Medulla oblongata (tissue), 1 donor: ENCODE results near the gene NPFF.
A peak's percentile ranks its signal among the peaks of the same experiment; 100 is the strongest.
"Not testable (repeated sequence)": the region's sequence is repeated elsewhere in the genome, so short reads cannot be mapped to it uniquely, and the experiment has no call there.

Experiments
- DNase-seq: peaks from one replicate; pipeline ENCODE4 v3.0.0-alpha.2; 2015; ENCODE audit errors: extremely low spot score

Gene NPFF

DNA sequence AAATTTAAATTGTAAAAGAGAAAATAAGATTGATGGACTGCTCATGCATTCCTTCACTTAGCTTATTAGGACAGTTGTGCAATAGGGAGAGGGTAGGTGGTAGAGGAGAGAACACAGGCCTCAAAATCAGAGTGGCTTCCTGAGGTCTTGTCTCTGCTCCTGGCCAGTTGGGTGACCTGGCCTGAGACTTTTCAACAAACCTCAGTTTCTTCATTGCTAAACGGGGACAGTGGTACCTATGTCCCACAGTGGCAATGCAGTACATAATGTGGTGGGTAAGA is 10.6 kb downstream of the NPFF start:
- no peak for DNase-seq

DNA sequence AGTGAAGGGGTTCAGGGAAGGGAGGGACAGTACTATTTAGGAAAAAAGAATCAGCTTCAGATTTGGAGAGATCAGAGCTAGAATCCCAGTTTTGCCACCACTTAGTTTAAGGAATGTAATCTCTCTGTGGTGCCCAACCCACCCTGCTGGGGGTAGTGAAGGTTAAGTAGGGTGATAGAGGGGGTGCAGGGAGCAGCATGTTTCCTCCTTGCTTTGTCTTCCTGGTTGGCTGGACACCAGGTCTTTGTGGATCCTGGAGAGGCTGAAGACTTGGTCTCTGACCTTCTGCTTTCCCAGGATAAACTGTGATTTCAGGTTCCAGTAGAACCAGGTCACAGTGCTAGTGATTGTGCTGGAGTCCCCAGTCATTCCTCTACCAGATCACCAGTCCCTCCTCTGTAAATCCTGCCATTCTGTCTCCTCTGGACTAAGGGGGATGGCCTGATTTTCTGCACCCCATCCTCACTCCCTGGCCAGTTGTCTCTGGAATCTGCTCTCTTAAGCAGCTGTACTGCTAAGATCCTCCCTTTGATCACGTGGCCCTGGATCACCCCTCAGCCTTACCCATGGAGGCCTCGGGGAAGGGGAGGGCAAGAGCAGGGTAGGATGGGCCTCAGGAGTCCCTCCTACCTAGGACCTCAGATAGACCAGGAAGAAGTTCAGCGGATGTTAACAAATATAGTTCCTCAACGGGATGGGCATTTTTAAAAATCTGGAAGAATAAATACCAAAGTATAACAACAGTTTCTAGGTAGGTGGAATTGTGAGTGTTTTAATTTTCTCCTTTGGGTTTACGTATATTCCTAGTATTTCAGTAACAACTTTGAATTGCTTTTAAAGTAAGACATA is 11.2 kb downstream of the NPFF start:
- peak; percentile 66 for DNase-seq

DNA sequence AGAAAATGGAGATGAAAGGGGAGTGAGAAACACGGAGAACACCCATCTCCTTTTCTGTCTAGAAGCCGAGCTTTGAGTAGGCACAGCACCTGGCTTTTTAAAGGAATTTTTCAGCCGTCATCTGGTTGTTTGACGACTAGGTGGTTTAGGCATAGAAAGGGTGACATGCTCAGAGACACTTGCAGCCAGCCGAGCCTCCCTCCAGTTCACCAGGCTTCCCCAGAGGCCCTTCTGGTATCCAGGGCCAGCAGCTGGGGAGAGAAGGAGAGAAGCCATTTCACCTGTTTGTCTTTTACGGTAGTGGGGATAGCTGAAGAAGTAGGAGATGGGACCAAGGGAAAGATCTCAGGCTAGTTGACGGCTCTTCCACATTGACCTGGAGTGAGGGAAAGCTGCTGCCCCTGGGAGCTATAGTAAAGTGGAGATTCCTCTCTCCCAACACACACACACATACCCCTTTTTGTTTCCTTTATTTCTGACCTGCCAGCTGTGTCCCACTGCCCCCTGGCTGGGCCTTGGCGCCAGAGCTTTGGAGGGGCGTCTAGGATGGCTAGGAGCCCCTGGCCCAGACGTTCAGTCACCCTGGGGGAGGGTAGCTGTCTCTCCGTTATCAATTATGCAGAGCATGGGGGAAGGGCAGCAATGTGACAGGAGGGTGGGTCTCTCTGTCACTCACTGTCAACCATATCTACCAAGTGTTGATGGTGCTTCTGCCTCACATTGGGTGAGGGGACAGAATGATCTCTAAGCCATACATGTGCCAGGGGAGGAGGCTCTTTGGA is 13.5 kb downstream of the NPFF start:
- peak; percentile 27 for DNase-seq

DNA sequence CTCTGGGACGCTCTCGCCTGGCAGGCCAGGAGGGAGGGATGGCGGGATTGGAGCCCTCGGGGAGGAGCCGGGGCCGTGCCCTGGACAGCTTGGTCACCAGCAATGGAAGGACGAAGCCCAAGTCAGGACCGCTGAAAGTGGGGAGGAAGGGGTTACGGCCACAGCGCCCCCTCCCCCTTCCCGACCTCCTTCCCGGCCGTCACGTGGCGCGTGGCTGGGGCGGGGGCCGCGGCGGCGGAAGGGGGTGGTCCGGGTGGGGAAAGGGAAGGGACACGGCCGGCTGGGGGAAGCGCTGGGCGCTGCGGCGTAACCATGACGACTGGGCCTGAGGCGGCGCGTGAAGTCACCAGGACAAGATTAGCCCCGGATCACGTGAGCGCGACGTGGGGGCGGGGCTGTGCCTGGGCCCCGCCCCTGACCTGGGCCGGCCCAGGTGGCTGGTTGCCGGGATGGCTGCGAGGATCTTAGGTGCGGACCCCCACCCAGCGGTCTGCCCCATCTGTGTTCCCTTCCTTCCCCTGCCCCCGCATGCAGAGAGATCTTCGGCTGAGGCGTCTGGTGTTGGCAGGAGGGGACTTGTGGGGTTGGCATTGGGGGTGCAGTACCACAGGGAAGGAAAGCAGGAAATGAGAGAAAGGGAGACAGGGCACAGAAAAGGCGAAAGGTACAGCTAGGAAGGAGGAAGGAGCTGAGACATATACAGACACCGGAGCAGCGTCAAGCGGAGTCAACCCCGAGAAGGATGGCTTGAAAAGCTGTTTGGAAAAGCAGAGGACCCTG is 14.3 kb downstream of the NPFF start:
- peak; percentile 96 for DNase-seq

DNA sequence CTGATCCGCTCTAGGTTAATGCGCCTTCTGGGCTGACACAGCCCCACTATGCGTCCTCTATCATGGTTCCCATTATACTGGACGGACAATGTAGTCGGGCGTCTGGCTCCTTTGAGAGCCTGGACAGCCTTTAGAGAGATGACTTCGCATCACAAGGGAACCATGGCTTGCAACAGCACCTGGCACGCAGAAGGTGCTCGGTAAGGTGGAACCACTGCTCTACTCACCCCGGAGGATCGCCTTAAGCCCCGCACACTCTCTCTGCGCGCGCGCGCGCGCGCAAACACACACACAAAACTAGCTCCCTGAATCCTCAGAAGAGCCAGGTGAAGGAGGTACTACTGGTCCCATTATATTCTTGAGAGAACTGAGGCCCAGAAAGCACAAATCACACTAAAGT is 15.1 kb downstream of the NPFF start:
- DNase-seq = no peak

DNA sequence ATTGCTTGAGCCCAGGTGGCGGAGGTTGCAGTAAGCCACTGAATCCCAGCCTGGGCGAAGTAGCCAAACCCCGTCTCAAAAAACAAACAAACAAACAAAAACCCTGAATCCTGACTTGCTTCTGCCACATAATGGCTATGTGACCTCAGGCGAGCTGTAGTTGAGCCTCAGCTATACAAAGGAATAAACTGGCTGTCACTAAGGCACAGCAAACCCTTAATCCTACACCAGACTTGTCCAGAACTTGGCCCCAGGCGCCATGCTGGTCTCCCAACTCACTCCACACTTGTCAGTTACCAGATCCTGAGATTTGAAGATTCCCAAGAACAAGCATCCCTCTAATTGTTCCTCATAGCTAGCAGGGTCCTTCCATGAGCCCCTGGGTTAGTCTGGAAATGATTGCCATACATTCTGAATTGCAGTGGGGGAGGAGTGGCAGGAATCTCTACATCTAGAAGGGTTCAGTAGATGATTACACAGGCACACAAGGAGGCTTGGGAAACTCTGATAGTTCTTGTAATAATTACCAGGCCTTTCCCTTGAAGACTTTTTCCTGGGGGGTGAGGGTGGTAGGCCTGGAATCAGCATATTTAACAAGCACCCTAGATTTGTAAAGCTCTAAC is 17.9 kb downstream of the NPFF start:
- no peak for DNase-seq

DNA sequence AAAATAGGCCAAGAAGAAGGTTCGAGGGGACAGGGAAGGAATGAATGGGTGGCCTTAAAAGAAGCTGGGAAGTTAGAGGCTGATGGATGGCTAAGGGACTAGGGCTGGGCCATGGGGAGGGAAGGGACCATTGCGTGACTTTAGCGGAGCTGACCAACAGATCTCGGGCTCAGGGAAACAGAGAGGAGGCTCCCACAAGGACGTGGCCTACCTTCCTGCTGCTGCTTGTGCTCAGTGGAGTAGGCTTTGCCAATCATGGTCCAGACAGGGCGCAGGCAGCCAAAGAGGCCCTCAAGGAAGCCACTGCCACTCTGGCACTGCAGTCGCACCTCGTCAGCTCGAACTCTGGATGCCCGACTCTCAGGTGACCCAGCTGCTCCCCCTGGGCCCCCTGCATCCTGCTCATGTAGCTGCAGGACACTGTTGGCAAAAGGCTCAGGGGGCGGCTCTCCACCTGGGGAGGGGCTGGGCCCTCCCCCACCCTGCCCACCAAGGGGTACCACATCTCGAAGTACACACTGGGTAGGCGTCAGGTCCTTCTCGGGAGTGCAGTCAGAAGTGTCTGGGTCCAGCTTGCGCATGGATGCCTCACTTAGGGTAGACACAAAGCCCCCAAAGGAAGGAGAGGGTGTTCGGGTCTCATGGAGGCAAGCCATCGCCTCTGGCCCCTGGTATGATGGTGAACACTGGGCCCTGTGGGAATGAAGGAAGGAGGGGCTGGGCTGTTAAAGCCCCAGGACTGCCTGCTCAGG is 20.4 kb downstream of the NPFF start:
- DNase-seq = no peak

DNA sequence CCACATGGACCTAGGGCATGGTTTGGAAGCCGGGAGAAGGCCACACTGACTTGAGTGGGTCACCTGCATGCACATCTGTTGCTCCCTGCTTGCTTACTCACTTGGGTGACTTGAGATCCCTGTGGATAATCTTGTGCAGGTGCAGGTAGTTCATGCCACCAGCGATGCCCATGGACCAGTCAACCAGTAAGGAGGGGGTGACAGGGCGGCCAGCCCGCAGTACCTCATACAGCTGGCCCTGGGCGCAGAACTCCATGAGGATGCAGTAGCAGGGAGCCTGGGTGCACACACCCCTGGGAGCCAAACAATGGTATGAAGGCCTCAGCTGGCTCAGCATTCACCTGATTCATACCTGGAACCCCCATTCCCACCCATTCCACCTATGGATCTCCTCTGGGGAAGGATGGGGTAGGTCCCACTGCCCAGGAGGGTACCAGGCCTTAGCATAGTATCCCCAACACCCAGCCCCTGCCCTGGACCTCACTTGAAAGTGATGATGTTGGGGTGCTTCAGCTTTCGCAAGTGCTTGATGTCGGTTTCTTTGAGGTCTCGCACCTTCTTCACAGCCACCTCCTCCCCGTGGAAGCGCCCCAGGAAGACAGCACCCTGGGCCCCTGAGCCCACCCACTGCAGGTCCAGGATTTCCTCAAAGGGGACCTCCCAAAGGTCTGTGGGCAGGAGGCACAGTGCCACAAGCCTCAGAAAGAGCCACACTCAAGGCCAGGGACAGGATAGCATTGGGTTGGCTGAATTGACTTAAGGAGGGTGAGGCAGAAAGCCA is 21.1 kb downstream of the NPFF start:
- DNase-seq = no peak

DNA sequence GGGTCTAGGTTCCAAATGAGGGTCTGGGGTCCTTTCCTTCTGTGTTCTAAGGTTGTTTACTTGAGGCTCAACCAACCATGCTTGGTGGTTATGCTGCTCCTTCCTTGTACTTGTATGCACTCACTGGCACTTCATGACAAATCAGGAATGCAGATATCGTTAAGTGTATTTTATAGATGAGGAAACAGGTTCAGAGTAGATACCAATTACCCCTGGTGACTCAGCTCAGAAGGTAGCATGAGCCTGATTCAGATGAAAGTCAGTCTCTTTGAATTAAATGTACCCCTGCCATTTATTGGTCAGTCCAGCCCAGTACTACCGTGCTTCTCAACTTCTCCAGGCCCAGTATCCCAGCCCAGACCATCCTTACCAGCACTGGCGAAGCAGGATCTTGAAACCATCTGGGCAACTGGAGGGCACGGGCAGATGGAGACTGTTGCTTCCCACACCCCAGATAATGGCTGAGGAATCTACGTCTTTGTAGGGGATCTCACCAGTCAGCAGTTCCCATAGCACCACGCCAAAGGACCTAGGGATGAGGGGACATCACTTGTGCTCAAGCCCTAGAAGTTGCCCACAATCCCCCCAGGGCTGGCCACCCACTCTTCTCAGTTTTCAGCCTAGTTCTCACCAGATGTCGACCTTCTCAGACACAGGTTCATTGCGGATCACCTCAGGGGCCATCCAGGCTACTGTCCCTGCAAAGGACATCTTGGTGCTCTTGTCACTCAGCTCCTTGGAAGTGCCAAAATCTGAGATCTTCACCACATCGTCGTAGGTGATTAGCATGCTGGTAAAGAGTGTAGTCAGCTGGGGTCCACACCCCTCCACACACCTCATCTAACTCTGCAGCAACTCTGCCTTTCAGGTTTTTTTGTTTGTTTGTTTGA is 22.4 kb downstream of the NPFF start:
- no peak for DNase-seq

DNA sequence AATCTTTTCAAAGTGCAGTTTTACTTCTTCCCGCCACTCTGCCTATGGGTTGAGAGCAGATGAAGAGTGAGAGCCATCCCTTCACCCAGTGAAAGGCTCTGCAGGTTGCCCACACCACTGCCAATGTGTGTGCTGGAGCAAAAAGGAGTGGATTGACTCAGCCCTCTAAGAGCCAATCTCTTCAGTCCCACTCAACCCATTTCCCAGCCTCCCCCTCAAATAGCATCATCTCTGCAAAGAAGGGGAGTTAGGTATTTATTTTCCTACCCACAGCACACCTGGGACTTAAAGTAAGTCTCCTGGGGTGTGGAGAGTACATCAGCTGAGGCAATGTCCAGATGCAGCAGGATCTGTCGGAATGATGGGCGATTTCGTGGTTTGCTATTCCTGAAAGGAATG is 23.3 kb downstream of the NPFF start:
- no peak for DNase-seq

DNA sequence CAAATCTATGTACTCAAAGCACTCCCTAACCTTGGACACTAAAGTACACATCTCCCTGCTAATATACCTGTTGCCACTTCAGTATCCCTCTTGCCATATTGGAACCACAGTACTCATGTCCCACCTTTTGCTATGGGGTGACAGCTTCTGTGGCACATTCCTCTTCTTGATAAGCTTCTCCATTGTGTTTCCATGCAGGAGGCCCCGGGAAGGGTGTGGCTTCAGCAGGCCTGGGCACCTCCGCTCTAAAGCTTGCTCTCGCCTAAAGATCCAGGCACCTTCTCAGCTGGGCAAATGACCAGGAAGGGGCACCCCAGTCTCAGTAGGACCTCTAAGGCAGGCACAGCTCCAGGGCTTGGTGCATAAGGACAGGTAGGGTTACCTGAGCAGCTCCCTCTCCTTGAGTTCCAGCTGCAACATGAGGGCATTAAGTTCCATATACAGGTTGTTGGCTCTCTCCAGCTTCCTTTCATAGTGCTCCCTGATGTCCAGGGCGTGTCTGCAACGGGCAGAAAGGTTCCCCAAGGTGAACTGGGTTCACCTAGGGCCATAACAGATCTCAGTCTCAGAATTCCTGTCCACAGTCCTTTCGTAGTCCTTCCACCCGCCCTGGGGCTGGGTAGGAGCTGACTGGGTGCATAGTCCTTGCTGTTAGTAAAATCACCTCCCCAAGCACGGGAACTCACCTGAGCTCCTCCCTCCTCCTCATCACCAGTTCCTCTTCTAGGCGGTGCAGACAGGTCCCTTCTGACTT is 23.9 kb downstream of the NPFF start:
- DNase-seq = no peak

DNA sequence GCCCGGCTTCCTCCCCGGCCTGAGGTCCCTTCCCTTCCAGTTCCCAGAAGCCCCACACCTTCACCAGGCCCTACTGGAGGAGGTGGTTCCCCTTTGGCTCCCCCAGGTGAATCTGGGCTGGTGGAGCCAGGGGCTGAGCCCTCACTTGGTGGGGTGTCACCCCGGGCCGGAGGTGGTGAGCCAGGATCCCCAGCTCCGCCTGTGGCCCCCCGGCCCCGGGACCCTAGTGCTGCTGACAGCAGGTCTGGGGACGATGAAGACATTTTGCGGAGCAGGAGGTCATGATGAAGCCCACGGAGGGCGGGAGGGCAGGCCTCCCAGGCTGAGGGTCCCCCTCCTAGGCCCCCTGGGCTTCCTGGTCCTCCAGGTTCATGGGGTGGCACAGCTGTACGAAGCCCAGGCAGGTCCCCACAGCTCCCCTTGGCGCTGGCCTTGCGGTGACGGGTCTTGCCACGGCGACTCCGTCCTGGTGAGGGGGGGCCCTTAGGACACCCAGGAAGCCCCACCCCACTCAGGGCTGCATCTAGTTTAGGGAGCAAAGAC is 24.6 kb downstream of the NPFF start:
- DNase-seq = no peak

DNA sequence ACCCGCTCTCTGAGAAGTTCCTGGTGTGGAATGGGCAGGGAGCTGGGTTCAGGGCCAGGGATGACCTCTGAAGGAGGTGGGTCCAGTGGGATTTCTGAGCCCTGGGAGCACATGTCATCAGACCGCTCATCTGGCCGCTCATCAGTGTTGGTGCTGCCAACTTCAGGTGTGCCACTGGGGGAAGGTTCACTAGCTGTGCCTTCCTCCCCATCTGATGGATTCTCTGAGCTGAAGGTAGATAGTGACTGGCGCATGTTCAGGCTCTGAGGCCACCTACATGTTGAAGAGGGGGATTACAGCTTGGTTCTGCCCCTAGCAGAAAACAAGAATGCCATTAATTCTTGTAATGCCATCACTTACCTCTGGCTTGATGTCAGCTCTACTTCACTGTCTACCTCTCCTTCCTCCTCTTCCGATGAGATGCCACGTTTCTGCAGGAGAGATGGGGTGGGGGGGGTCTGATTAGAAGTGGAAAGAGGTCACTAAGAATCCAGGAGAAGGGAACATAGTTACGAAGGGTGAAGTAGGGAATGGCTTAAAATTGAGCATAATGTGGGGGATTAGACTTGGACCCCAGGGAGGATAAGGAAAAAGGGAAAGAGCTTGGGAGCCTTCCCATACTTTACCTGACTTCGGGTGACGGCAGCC is 25.2 kb downstream of the NPFF start:
- no peak for DNase-seq

DNA sequence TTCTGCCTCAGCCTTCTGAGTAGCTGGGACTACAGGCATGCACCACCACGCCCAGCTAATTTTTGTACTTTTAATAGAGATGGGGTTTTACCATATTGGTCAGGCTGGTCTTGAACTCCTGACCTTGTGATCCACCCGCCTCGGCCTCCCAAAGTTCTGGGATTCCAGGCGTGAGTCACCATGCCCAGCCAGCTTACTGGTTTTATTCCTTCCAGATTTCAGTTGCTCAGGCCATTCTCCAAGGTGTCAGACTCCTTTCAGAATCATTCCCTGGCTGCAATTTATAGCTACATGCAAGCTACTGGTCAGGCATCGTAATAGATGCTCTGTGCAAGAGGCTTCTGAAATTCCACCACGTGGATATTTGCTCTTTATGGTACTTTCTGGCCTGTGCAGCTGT is 25.8 kb downstream of the NPFF start:
- not testable (repeated sequence) for DNase-seq

DNA sequence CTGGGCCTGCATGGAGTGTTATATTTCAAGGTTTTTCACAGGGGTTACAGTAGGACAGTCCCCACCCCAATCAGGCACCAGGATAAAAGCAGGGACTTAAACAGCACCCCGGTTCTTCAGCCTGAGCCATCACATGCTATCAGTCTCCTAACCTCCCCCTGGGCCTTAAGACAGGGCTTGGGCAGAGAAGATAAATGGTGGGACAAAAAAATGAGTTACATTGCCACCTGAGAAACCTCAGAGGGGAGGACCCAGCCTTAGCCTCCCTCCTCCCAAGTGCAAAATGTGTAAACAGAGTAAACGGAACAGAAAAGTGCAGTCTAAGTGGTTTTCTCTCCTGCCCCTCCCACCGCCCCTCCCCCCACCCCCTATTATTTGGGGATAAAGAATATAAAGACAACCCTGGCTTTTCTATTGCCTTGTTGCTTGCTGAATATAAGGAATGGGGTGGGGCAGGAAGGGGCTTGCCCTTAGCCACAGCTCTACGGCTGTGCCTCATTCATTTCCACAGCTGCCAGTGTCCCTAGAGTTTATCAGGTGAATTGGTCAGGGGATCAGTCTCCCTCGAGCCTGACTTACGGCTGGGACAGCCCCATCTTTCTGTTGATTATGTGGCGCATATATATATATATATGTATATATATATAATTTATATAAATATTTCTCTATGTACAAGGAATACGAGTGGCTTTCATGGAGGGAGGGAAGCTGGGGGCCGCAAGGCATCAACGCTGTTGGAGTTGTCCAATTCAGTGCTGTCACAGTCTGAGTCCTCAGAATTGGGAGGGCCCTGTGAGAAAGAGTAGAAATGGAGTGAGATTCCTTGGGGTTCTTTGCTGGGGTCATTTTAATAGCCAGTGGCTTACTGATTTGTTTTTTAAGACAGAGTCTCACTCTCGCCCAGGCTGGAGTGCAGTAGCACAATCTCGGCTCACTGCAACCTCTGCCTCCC is 26.5 kb downstream of the NPFF start:
- DNase-seq = no peak

DNA sequence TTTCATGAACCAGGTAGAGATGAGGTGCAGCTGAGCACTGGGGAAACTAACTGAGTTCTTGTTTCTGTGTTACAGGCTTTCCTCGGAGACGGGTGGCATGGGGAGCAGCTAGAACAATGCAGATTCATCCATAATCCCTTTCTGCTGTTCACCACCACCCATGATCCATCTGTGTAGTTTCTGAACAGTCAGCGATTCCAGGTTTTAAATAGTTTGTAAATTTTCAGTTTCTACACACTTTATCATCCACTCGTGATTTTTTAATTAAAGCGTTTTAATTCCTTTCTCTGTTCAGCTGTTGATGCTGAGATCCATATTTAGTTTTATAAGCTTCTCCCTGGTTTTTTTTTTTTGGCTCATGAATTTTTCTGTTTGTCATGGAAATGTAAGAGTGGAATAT is 28.0 kb downstream of the NPFF start:
- DNase-seq = no peak

DNA sequence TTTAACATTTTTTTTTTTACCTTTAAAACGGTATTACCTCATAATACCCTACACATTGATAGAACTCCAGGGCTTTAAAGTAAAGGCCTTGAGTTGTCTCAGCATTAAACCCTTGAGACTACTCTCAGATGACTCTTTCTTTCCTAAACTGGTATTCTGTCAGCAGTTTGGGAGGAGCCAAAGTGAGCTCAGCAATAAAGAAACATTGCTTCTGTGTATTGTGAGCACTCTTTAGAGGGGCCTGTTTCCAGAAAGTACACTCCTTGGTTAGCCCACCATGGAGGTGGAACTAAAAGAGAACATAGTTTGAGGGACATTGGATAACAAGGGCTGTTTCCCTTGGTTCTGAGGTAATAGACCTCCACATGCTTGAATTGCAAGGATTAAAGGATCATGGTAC is 28.4 kb downstream of the NPFF start:
- DNase-seq = no peak
